ENCODE measurements around the gene ADRB2. TPM values are rescaled to one million over a fixed set of nuclear protein-coding genes. Genes with fewer than 3 reads are reported as not detected.

ADRB2 gene
- polyA plus RNA-seq, 4 donors = 0.13 to 0.81 (median 0.29) TPM

Other genes starting within 250 kb of the ADRB2 start
- under 1 TPM in 3 of 4 donors, not detected in 1; 0.11 to 0.17 (median 0.16) TPM for gene HTR4, start 172.1 kb upstream of the ADRB2 start, polyA plus RNA-seq (ENCODE audit: insufficient read length in 4 of 4)
- gene SH3TC2, start 236.5 kb downstream of the ADRB2 start, polyA plus RNA-seq (ENCODE audit: insufficient read length in 4 of 4) = 1 to 10 TPM in 3 of 4 donors, under 1 TPM in 1; 0.85 to 2.7 (median 1.3) TPM